Measurements from ENCODE around the gene NEK11. TPM values are rescaled to one million over a fixed set of nuclear protein-coding genes. Genes with fewer than 3 reads are reported as not detected.

NEK11 gene
- total RNA-seq, 1 experiment from 2014 or later, result 9.5 TPM

- intact Hi-C loops (cut with micrococcal nuclease; ENCODE audit: unreplicated experiment), result no loop called here
- ATAC-seq (no peak), DNase-seq (ENCODE audit: low read depth, low spot score) (no peak)
- ChIA-PET CTCF (no interaction called here), POLR2A (no interaction called here)
- Histone ChIP-seq H3K36me3 (ENCODE audit: control insufficient read depth, insufficient read depth, low read length) (no peaks in the 10 kb centered on the region), H3K27ac (ENCODE audit: low read length) (no peak overlapping the region), H3K27me3 (ENCODE audit: control insufficient read depth, insufficient read depth, low read length) (no peaks in the 10 kb centered on the region), H3K4me3 (ENCODE audit: low read depth in 2 of 2, low read length in 2 of 2) (no peak overlapping the region), H3K9me3 (ENCODE audit: control insufficient read depth, insufficient read depth, low read depth, low read length) (no peaks in the 10 kb centered on the region), H3K4me1 (ENCODE audit: control insufficient read depth, insufficient read depth, low read length) (no peaks in the 10 kb centered on the region)
- in situ Hi-C loops (cut with HindIII; ENCODE audit: low pct_unique_long_range_greater_than_20kb, low sequenced_read_pairs), result no loop called here
- TF ChIP-seq POLR2AphosphoS5 (IDR thresholded peaks at IDR 0.05; ENCODE audit: low read depth, low read length) (no peak), SIN3A (IDR thresholded peaks at IDR 0.05; ENCODE audit: borderline replicate concordance, insufficient read depth, low read depth, low read length) (no peak), CTCF (IDR thresholded peaks at IDR 0.05) (no peak), TCF7L2 (IDR thresholded peaks at IDR 0.05; ENCODE audit: low read depth, low read length) (no peak), REST (IDR thresholded peaks at IDR 0.05; ENCODE audit: insufficient read depth in 1 of 2, low read depth in 2 of 2, low read length in 1 of 2) (no peak)
- no TSS peak for BruUV-seq (replicated peaks)
These were observed 65.1 kb downstream of the NEK11 start for GRCh38 chr3:131091768-131092167.

- Histone ChIP-seq H3K36me3 (ENCODE audit: control insufficient read depth, insufficient read depth, low read length) (no peaks in the 10 kb centered on the region), H3K4me3 (ENCODE audit: low read depth in 2 of 2, low read length in 2 of 2) (no peak overlapping the region), H3K4me1 (ENCODE audit: control insufficient read depth, insufficient read depth, low read length) (peaks cover 6% of the 10 kb centered on the region; the same call in 1 of the 2 replicates), H3K27ac (ENCODE audit: low read length) (peak overlapping the region; percentile 40; the same call in 1 of the 2 replicates), H3K27me3 (ENCODE audit: control insufficient read depth, insufficient read depth, low read length) (no peaks in the 10 kb centered on the region), H3K9me3 (ENCODE audit: control insufficient read depth, insufficient read depth, low read depth, low read length) (no peaks in the 10 kb centered on the region)
- ATAC-seq, result peak; percentile 82
- ChIA-PET CTCF (no interaction called here), POLR2A (no interaction called here)
- BruUV-seq (replicated peaks), result no TSS peak
- TF ChIP-seq CTCF (IDR thresholded peaks at IDR 0.05) (no peak), TCF7L2 (IDR thresholded peaks at IDR 0.05; ENCODE audit: low read depth, low read length) (peak; percentile 31; the same call in 1 of the 2 replicates)
- intact Hi-C loops (cut with micrococcal nuclease; ENCODE audit: unreplicated experiment) (no loop called here), in situ Hi-C loops (cut with HindIII; ENCODE audit: low pct_unique_long_range_greater_than_20kb, low sequenced_read_pairs) (no loop called here)
- peak; percentile 48 for DNase-seq (ENCODE audit: low read depth, low spot score)
These were observed 81.2 kb downstream of the NEK11 start for GRCh38 chr3:131107637-131108433.

All from Panc1 (cell line).